Activated naive CD4-positive, alpha-beta T cell treated with anti-CD3 and anti-CD28 coated beads, Interleukin-2, amount 50 U/mL, for 72 hours (primary cell): Measurements from ENCODE around the gene VAV2. TPM values are rescaled to one million over a fixed set of nuclear protein-coding genes. Genes with fewer than 3 reads are reported as not detected.

Source experiments
- ATAC-seq, 2 donors: fragments of 150-1000 bp; cut with Tn5 transposase; 2 replicates each; pipeline ENCODE4 v1.10.0; 2021; ENCODE audit warnings: mild to moderate bottlenecking in 2 of 2, moderate library complexity in 2 of 2
- DNase-seq, 2 donors: peaks; one replicate each; pipeline ENCODE4 v3.0.0; 2021 to 2022; ENCODE audit warnings: low spot score in 2 of 2
- H3K27ac Mint-ChIP-seq, 2 donors: one replicate each; pipeline ENCODE4 v1.8.0; 2022; ENCODE audit warnings: mild to moderate bottlenecking in 2 of 2, mixed read lengths in 2 of 2
- H3K36me3 Mint-ChIP-seq, 2 donors: one replicate each; pipeline ENCODE4 v1.8.0; 2022; ENCODE audit warnings: mixed read lengths in 2 of 2
- H3K9me3 Mint-ChIP-seq, 2 donors: one replicate each; pipeline ENCODE4 v1.8.0; 2022; ENCODE audit warnings: mixed read lengths in 2 of 2
- total RNA-seq, 2 donors: library from RNA; stranded (reverse); gene quantifications; one replicate each; pipeline ENCODE4 v1.2.3, GENCODE V29; 2022

The VAV2 gene
- total RNA-seq, 2 donors from 2014 or later = 7.5 to 9.1 TPM

DNA sequence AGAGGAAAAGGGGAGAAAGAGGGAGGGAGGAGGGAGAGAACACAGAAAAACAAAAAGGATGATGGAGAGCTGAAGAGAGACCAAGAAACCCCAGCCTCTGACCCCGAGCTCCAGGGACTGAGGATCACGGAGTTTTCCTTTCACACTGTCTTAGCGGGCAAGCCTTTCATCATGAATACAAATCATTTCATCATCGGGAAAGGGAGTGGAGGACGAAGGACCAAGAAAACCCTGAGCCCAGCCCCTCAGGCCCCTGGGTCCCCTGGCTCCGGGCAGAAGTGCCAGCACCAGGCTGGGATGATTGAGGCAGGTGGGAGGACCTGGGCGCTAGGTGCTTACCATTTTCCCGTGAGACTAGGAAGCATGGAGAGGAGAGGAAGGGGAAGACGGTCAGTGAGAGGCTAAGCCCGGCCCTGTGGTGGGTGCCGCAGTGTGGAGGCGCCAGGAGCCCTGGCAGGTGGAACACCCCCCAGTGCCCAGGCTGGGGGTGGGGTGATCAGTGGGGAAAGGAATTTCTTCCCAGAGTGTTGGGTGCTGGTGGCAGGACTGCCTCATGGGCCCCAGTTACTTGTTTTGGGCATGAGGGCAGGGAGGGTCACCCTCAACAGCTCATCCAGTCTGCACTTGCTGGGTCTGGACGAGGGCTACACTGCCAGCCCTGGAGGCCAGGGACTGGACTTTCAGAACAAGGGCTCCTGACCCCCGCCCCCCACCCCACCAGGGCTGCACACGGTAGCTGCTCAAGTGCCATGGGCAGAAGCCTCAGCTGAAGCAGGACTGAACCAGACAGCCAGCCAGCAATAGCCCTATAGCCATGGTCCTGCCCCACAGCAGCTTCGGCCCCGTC, 205.0 kb downstream of the VAV2 start:
- H3K36me3 Mint-ChIP-seq = no peaks in the 10 kb centered on the region
- no peaks in the 10 kb centered on the region for H3K9me3 Mint-ChIP-seq
- no peak for ATAC-seq

GRCh38 chr9:133786371-133786753, 205.8 kb downstream of the VAV2 start:
- DNase-seq = no peak
- no peaks in the 10 kb centered on the region for H3K36me3 Mint-ChIP-seq
- no peak for ATAC-seq
- H3K27ac Mint-ChIP-seq = no peak overlapping the region
- H3K9me3 Mint-ChIP-seq = no peaks in the 10 kb centered on the region

More for the DNA sequence above, 205.0 kb downstream of the VAV2 start:
- H3K27ac Mint-ChIP-seq = no peak overlapping the region
- DNase-seq = no peak

GRCh38 chr9:133785753-133786370, 206.3 kb downstream of the VAV2 start:
- no peak overlapping the region for H3K27ac Mint-ChIP-seq
- H3K36me3 Mint-ChIP-seq = no peaks in the 10 kb centered on the region
- DNase-seq = no peak
- ATAC-seq = no peak
- no peaks in the 10 kb centered on the region for H3K9me3 Mint-ChIP-seq

GRCh38 chr9:133784731-133785561, 207.2 kb downstream of the VAV2 start:
- no peak for DNase-seq
- Mint-ChIP-seq H3K27ac (no peak overlapping the region), H3K36me3 (no peaks in the 10 kb centered on the region), H3K9me3 (no peaks in the 10 kb centered on the region)
- ATAC-seq = no peak

DNA sequence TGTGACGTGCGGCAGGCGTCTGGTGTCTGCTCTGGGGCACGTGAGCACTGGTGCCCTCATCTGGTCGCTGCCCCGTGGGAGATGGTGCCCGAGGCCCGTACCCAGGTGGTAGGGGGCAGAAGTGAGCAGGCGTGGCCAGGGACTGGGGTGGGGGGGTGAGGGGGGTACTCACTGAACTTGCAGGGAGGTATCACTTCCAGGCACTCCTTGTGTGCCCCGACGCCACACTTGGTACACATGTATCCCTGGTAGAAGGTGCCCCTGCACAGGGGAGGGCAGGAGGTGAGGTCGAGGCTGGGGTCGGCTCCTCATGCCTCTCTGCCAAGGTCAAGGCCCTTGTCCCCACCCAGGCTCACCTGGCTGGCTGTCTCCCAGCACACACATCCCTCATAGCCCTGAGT, 208.8 kb downstream of the VAV2 start:
- no peak for ATAC-seq
- Mint-ChIP-seq H3K27ac (no peak overlapping the region), H3K9me3 (no peaks in the 10 kb centered on the region), H3K36me3 (no peaks in the 10 kb centered on the region)
- DNase-seq = no peak

GRCh38 chr9:133782157-133783130, 209.7 kb downstream of the VAV2 start:
- Mint-ChIP-seq H3K27ac (no peak overlapping the region), H3K9me3 (no peaks in the 10 kb centered on the region), H3K36me3 (no peaks in the 10 kb centered on the region)
- DNase-seq (peak in 1 of 2 donors; percentile 72), ATAC-seq (peak; percentile 49 to 70)

- Mint-ChIP-seq H3K9me3 (no peaks in the 10 kb centered on the region), H3K36me3 (no peaks in the 10 kb centered on the region), H3K27ac (no peak overlapping the region)
- ATAC-seq (no peak), DNase-seq (no peak)
Measured at GRCh38 chr9:133781828-133782135, 210.3 kb downstream of the VAV2 start.

DNA sequence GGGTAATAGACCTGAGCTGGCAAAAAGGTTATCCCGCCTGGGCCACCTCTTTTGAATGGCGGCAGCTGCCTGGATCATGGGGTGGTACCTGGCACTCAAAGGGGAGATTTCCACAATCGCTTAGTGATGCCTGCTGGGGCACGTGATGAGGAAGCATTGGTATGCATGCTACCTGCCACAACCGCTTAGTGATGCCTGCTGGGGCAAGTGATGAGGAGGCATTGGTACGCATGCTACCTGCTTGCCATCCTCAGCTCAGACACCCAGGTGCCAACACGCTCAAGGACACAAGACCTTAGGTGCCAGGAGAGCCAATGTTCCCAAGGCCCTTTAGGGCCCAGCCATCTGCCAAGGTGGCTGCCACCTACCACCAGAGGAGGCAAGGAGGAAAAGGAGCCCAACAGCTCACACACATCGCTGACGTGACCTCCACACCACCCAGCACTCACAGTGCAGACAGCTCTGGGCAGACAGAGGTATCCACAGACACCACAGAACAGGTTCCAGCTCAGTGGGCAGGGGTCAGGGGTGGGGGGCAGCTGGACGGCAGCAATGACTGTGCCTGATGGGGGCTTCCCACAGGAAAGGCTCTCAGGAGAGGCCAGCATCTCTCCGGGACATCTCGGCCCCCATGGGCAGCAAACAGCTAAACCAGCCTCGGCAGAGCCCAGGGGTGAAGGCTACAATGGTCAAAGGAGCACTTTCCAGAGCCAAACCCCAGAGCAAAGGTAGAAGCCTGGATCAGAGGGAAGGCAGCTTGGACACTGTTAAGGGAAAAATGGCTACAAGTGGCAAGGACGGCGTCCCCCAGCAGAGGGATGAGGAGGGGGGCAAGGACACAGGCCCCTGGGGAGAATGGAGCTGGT, 210.9 kb downstream of the VAV2 start:
- H3K36me3 Mint-ChIP-seq = no peaks in the 10 kb centered on the region
- ATAC-seq = no peak
- no peaks in the 10 kb centered on the region for H3K9me3 Mint-ChIP-seq
- no peak for DNase-seq
- H3K27ac Mint-ChIP-seq = no peak overlapping the region

DNA sequence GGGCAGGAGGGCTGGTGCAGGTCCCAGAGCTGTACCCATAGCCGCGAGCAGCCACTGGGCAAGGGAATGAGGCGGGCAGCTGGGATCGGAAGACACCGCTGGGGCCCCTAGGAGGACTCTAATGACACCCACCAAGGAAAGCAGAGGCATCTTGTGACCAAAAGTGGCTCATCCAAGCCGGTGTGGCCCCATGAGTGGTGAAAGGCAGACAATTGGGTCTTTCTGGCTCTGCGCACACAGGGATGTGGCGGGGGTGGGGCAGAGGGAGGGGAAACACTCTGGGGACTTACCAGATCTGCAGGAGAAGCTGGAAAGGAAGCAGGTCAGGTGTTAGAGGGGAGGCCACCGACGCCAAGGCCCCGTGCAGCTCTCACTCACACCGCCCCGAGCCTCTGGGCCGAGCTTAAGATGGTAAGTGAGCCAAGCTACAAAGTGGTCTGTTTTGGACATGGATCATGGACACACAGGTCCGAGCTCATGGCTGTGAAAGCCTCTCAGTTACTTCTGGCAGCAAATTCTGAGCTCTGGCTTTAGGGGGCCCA, 211.6 kb downstream of the VAV2 start:
- peaks cover 0 to under 1% of the 10 kb centered on the region in 2 donors for H3K36me3 Mint-ChIP-seq
- no peaks in the 10 kb centered on the region for H3K9me3 Mint-ChIP-seq
- ATAC-seq (no peak), DNase-seq (no peak)
- H3K27ac Mint-ChIP-seq = no peak overlapping the region

- Mint-ChIP-seq H3K27ac (no peak overlapping the region), H3K36me3 (peaks cover 0 to 7% of the 10 kb centered on the region in 2 donors), H3K9me3 (no peaks in the 10 kb centered on the region)
- ATAC-seq (no peak), DNase-seq (no peak)
Measured at GRCh38 chr9:133779516-133780403, 212.4 kb downstream of the VAV2 start.

- H3K27ac Mint-ChIP-seq = no peak overlapping the region
Measured at GRCh38 chr9:133779081-133779480, 213.0 kb downstream of the VAV2 start.

GRCh38 chr9:133778336-133779013, 213.6 kb downstream of the VAV2 start:
- Mint-ChIP-seq H3K9me3 (no peaks in the 10 kb centered on the region), H3K36me3 (peaks cover 7 to 20% of the 10 kb centered on the region in 2 donors), H3K27ac (no peak overlapping the region)
- ATAC-seq (no peak), DNase-seq (no peak)

More at GRCh38 chr9:133779081-133779480, 213.0 kb downstream of the VAV2 start:
- ATAC-seq = no peak
- no peak for DNase-seq
- Mint-ChIP-seq H3K9me3 (no peaks in the 10 kb centered on the region), H3K36me3 (peaks cover 2 to 14% of the 10 kb centered on the region in 2 donors)

DNA sequence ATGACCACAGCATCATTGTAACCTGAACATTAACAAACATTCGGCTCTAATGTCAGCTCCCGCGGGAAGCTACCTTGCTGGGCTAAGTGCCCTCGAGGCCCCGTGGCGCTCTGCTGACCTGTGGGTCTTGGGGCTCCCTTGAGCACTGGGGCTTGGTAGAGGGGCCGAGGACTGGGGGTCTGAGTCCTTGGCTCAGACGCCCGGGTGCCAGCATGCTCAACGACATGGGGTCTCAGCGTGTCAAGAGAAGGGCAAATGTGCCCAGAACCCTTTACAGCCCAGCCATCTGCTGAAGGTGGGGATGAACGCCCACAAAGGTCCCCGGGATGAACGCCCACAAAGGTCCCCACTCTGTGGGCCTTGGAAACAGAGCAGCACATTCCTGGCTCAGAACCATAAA, 214.3 kb downstream of the VAV2 start:
- ATAC-seq (no peak), DNase-seq (no peak)
- no peaks in the 10 kb centered on the region for H3K9me3 Mint-ChIP-seq
- peaks cover 7 to 20% of the 10 kb centered on the region in 2 donors for H3K36me3 Mint-ChIP-seq
- no peak overlapping the region for H3K27ac Mint-ChIP-seq
